ENCODE results near the gene RASD2. TPM values are rescaled to one million over a fixed set of nuclear protein-coding genes. Genes with fewer than 3 reads are reported as not detected.

RASD2 gene
- total RNA-seq, 1 experiment from 2014 or later = 2.4 TPM

DNA sequence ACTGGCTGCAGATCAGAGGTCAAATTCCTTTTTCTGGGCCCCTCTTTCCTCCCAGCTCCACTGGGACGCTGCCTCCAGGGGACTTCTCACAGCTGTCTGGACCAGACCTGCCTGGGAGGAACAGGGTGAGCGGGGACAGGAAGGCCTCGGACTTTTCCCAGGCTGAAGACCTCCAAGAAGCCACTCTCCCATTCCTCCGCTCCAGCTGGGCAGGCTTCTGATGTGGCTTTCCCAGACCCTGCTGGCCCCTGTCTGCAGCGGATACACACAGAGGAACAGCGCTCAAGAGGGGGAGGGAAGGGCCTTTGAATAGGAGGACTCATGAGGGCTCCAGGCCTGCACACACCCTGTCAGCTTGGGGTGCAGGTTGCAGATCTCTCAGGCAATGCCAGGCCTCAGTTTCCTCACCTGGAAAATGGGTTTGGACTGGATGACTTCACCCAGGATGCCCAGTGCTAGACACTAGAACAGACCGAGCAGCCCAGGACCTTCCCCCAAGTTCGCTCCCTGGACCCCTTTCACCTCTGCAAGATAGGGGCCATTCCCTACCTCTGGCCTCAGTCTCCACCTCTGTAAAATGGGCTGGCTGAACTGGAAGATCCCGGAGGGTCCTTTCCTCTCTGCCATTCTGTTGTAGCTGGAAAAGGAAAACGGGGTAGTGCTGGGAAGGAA is 39.9 kb downstream of the RASD2 start:
- Histone ChIP-seq H4K20me1 (ENCODE audit: insufficient read depth) (no peaks in the 10 kb centered on the region), H3K9me3 (ENCODE audit: control insufficient read depth in 1 of 2, insufficient read depth in 1 of 2, low read depth in 1 of 2, low read length in 2 of 2) (no peaks in the 10 kb centered on the region), H3K27ac (ENCODE audit: low read depth, low read length) (no peak overlapping the region), H3K36me3 (ENCODE audit: control insufficient read depth in 1 of 2, insufficient read depth in 2 of 2, low read length in 2 of 2) (no peaks in the 10 kb centered on the region), H3K27me3 (ENCODE audit: insufficient read depth, low read length) (no peaks in the 10 kb centered on the region), H3K9ac (ENCODE audit: low read length) (no peak overlapping the region), H3K79me2 (ENCODE audit: insufficient read depth, low read length) (no peaks in the 10 kb centered on the region), H3K4me1 (ENCODE audit: control insufficient read depth in 1 of 2, insufficient read depth in 2 of 2, low read length in 2 of 2) (peaks cover 0 to 11% of the 10 kb centered on the region in 2 experiments; a peak in 2 of 4 replicates), H3K4me2 (ENCODE audit: low read length) (no peak overlapping the region), H3K9me2 (ENCODE audit: insufficient read depth) (no peaks in the 10 kb centered on the region), H2AFZ (ENCODE audit: low read depth, low read length, poor library complexity, severe bottlenecking) (no peak overlapping the region), H3K4me3 (replicated peaks in 1 of 2; ENCODE audit: low read depth in 1 of 2, low read length in 2 of 2) (no peak overlapping the region)
- no peak for DNase-seq (ENCODE audit: low read depth, low spot score)
- BruUV-seq (replicated peaks) = no TSS peak
- ATAC-seq = no peak
- CTCF ChIA-PET = no interaction called here
- intact Hi-C loops (cut with micrococcal nuclease) = no loop called here
- POLR2A ChIA-PET = no interaction called here
- TF ChIP-seq POLR2A (IDR thresholded peaks at IDR 0.05; ENCODE audit: borderline replicate concordance, extremely low read depth, insufficient read depth, insufficient read length) (no peak), ZNF274 (IDR thresholded peaks at IDR 0.05; ENCODE audit: low read depth, low read length) (no peak), EGR1 (IDR thresholded peaks at IDR 0.05; ENCODE audit: low read depth) (no peak), SRF (IDR thresholded peaks at IDR 0.05; ENCODE audit: low read depth) (no peak), SIN3A (IDR thresholded peaks at IDR 0.05; ENCODE audit: low read depth) (no peak), JUND (IDR thresholded peaks at IDR 0.05) (no peak), FOSL1 (IDR thresholded peaks at IDR 0.05; ENCODE audit: low read depth) (no peak), EZH2phosphoT487 (IDR thresholded peaks at IDR 0.05; ENCODE audit: borderline replicate concordance) (no peak), EZH2 (IDR thresholded peaks at IDR 0.05) (no peak), CEBPB (IDR thresholded peaks at IDR 0.05; ENCODE audit: low read depth) (no peak)
- TF ChIP-seq, protein P1, sequence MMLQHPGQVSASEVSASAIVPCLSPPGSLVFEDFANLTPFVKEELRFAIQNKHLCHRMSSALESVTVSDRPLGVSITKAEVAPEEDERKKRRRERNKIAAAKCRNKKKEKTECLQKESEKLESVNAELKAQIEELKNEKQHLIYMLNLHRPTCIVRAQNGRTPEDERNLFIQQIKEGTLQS (IDR thresholded peaks at IDR 0.05) = no peak
- TF ChIP-seq, protein P2, sequence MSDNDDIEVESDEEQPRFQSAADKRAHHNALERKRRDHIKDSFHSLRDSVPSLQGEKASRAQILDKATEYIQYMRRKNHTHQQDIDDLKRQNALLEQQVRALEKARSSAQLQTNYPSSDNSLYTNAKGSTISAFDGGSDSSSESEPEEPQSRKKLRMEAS (IDR thresholded peaks at IDR 0.05) = no peak
- RAD21 ChIA-PET (ENCODE audit: low non-redundant PET in 1 of 2, low total read pairs in 2 of 2, uncharacterized antibody in 2 of 2, unreplicated experiment in 2 of 2) = no interaction called here

DNA sequence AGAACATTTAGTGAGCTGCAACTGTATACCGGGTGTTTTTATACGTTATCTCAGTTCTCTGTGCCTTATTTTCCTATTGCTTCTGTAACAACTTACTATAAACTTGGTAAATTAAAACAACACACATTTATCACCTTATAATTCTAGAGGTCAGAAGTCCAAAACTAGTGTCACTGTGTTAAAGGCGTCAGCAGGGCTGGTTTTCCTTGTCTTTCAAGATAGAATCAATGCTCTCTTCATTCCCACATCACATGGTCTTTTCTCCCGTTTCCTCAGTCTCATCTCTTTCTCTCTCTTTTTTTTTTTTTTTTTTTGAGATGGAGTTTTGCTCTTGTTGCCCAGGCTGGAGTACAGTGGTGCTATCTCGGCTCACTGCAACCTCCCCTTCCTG is 40.4 kb downstream of the RASD2 start:
- Histone ChIP-seq H3K9me3 (ENCODE audit: control insufficient read depth in 1 of 2, insufficient read depth in 1 of 2, low read depth in 1 of 2, low read length in 2 of 2) (no peaks in the 10 kb centered on the region), H2AFZ (ENCODE audit: low read depth, low read length, poor library complexity, severe bottlenecking) (no peak overlapping the region), H3K36me3 (ENCODE audit: control insufficient read depth in 1 of 2, insufficient read depth in 2 of 2, low read length in 2 of 2) (no peaks in the 10 kb centered on the region), H3K27ac (ENCODE audit: low read depth, low read length) (no peak overlapping the region), H4K20me1 (ENCODE audit: insufficient read depth) (no peaks in the 10 kb centered on the region), H3K9me2 (ENCODE audit: insufficient read depth) (no peaks in the 10 kb centered on the region), H3K27me3 (ENCODE audit: insufficient read depth, low read length) (no peaks in the 10 kb centered on the region), H3K79me2 (ENCODE audit: insufficient read depth, low read length) (no peaks in the 10 kb centered on the region), H3K4me3 (replicated peaks in 1 of 2; ENCODE audit: low read depth in 1 of 2, low read length in 2 of 2) (no peak overlapping the region), H3K4me1 (ENCODE audit: control insufficient read depth in 1 of 2, insufficient read depth in 2 of 2, low read length in 2 of 2) (peaks cover 0 to 11% of the 10 kb centered on the region in 2 experiments; a peak in 2 of 4 replicates), H3K9ac (ENCODE audit: low read length) (no peak overlapping the region), H3K4me2 (ENCODE audit: low read length) (no peak overlapping the region)
- ATAC-seq = no peak
- ChIA-PET POLR2A (interaction anchor here (0.7 kb wide), 1 partner anchor 16 kb away, joined by 3 read pairs; no protein-coding TSS in a partner anchor), RAD21 (ENCODE audit: low non-redundant PET in 1 of 2, low total read pairs in 2 of 2, uncharacterized antibody in 2 of 2, unreplicated experiment in 2 of 2) (interaction anchor here in 1 of 2 experiments (1.7 kb wide), 1 partner anchor 88 kb away, joined by 5 read pairs; no protein-coding TSS in a partner anchor), CTCF (no interaction called here)
- intact Hi-C loops (cut with micrococcal nuclease) = no loop called here
- no peak for TF ChIP-seq JUND (IDR thresholded peaks at IDR 0.05)
- no peak for TF ChIP-seq EZH2phosphoT487 (IDR thresholded peaks at IDR 0.05; ENCODE audit: borderline replicate concordance)
- no peak for TF ChIP-seq EGR1 (IDR thresholded peaks at IDR 0.05; ENCODE audit: low read depth)
- no peak for TF ChIP-seq RAD21 (IDR thresholded peaks at IDR 0.05; ENCODE audit: low read depth)
- DNase-seq (ENCODE audit: low read depth, low spot score) = no peak
- BruUV-seq (replicated peaks) = no TSS peak

Data from HCT116 (cell line).